Trophoblast cell (in vitro differentiated cells and primary cell): ENCODE results near the gene CRHBP.

Experiments
- DNase-seq, 2 donors: peaks; one replicate each; pipeline ENCODE4 v3.0.0-alpha.2; 2016
- H2AFZ ChIP-seq: 2 replicates; pipeline ENCODE4 v1.6.1; 2013; ENCODE audit warnings: low read length, moderate library complexity, mild to moderate bottlenecking; ENCODE audit not compliant: insufficient read depth, poor library complexity
- H2AK5ac ChIP-seq: 2 replicates; pipeline ENCODE4 v1.6.1; 2013; ENCODE audit warnings: mild to moderate bottlenecking, low read length
- H2BK120ac ChIP-seq: 2 replicates; pipeline ENCODE4 v1.6.1; 2013; ENCODE audit warnings: low read length, mild to moderate bottlenecking, moderate library complexity; ENCODE audit not compliant: insufficient read depth, poor library complexity
- H2BK12ac ChIP-seq: 2 replicates; pipeline ENCODE4 v1.6.1; 2013; ENCODE audit warnings: mild to moderate bottlenecking, low read length, moderate library complexity
- H2BK5ac ChIP-seq: 2 replicates; pipeline ENCODE4 v1.6.1; 2013; ENCODE audit warnings: low read length, low read depth, moderate library complexity, mild to moderate bottlenecking; ENCODE audit not compliant: poor library complexity
- H3K14ac ChIP-seq: 2 replicates; pipeline ENCODE4 v1.6.1; 2013; ENCODE audit warnings: mild to moderate bottlenecking, low read length
- H3K18ac ChIP-seq: 2 replicates; pipeline ENCODE4 v1.6.1; 2013; ENCODE audit warnings: mild to moderate bottlenecking, low read length
- H3K23ac ChIP-seq: 2 replicates; pipeline ENCODE4 v1.6.1; 2013; ENCODE audit warnings: low read length
- H3K27ac ChIP-seq: 2 replicates; pipeline ENCODE4 v1.5.1; 2013; ENCODE audit warnings: low read depth, mild to moderate bottlenecking, inconsistent platforms, low read length, moderate library complexity
- H3K27me3 ChIP-seq: 2 replicates; pipeline ENCODE4 v1.6.1; 2013; ENCODE audit warnings: inconsistent platforms, mild to moderate bottlenecking, low read length, moderate library complexity; ENCODE audit not compliant: insufficient read depth
- H3K36me3 ChIP-seq, 2 experiments: 1 replicate in 1 of 2; 2 replicates in 1 of 2; pipeline ENCODE4 v1.6.1; 2013; ENCODE audit warnings: low read length in 2 of 2, mild to moderate bottlenecking in 2 of 2, moderate library complexity in 1 of 2; ENCODE audit not compliant: insufficient read depth in 2 of 2, control insufficient read depth in 1 of 2
- H3K4ac ChIP-seq: 2 replicates; pipeline ENCODE4 v1.6.1; 2013; ENCODE audit warnings: low read depth, mild to moderate bottlenecking, low read length, moderate library complexity
- H3K4me1 ChIP-seq, 2 experiments: 1 replicate in 1 of 2; 2 replicates in 1 of 2; pipeline ENCODE4 v1.6.1; 2013; ENCODE audit warnings: low read length in 2 of 2, mild to moderate bottlenecking in 2 of 2, moderate library complexity in 1 of 2; ENCODE audit not compliant: insufficient read depth in 2 of 2, control insufficient read depth in 1 of 2
- H3K4me2 ChIP-seq: 2 replicates; pipeline ENCODE4 v1.6.1; 2013; ENCODE audit warnings: inconsistent platforms, mild to moderate bottlenecking, low read length, moderate library complexity
- H3K4me3 ChIP-seq: 2 replicates; pipeline ENCODE4 v1.5.1; 2013; ENCODE audit warnings: mild to moderate bottlenecking, low read depth, low read length, inconsistent platforms
- H3K79me1 ChIP-seq: one replicate; pipeline ENCODE4 v1.6.1; 2013; ENCODE audit warnings: low read length
- H3K79me2 ChIP-seq: 2 replicates; pipeline ENCODE4 v1.6.1; 2013; ENCODE audit warnings: low read length, mild to moderate bottlenecking; ENCODE audit not compliant: control insufficient read depth, insufficient read depth, poor library complexity
- H3K9ac ChIP-seq: 2 replicates; pipeline ENCODE4 v1.6.1; 2013; ENCODE audit warnings: mild to moderate bottlenecking, low read length
- H3K9me3 ChIP-seq: 2 replicates; pipeline ENCODE4 v1.6.1; 2013; ENCODE audit warnings: low read depth, mild to moderate bottlenecking, control low read depth, inconsistent platforms, low read length; ENCODE audit not compliant: insufficient read depth
- H4K12ac ChIP-seq: 2 replicates; pipeline ENCODE4 v1.6.1; 2013; ENCODE audit warnings: low read depth, mild to moderate bottlenecking, low read length, moderate library complexity
- H4K8ac ChIP-seq: 2 replicates; pipeline ENCODE4 v1.6.1; 2013; ENCODE audit warnings: low read depth, mild to moderate bottlenecking, low read length, moderate library complexity
- H4K91ac ChIP-seq: one replicate; pipeline ENCODE4 v1.6.1; 2013; ENCODE audit warnings: low read depth, mild to moderate bottlenecking, low read length, moderate library complexity
- WGBS: extraction: QIAGEN DNeasy Blood & Tissue Kit; methylation state at CpG from one replicate; pipeline ENCODE4 v1.1.7; 2013; ENCODE audit warnings: missing lambda C conversion rate; ENCODE audit not compliant: insufficient read length, insufficient coverage; ENCODE audit errors: extremely low coverage; 5-methylcytosine and 5-hydroxymethylcytosine counted together

CRHBP gene

GRCh38 chr5:77003246-77003645 is 50.4 kb downstream of the CRHBP start:
- Histone ChIP-seq H3K18ac (no peak overlapping the region), H3K23ac (no peak overlapping the region), H2BK5ac (no peak overlapping the region), H3K79me2 (no peaks in the 10 kb centered on the region), H3K36me3 (no peaks in the 10 kb centered on the region), H4K91ac (no peak overlapping the region), H2BK120ac (no peak overlapping the region), H3K4me1 (no peaks in the 10 kb centered on the region), H4K8ac (no peak overlapping the region), H3K4me2 (no peak overlapping the region), H3K14ac (no peak overlapping the region), H2AFZ (no peak overlapping the region), H3K9me3 (no peaks in the 10 kb centered on the region), H3K4me3 (no peak overlapping the region), H3K79me1 (no peaks in the 10 kb centered on the region), H3K27me3 (no peaks in the 10 kb centered on the region), H3K9ac (no peak overlapping the region), H3K4ac (no peak overlapping the region), H2BK12ac (no peak overlapping the region), H2AK5ac (no peak overlapping the region), H3K27ac (no peak overlapping the region), H4K12ac (no peak overlapping the region)
- no CpG with 5 or more reads among the region's 1 CpG for WGBS
- DNase-seq, result no peak

GRCh38 chr5:77006124-77006523 is 53.3 kb downstream of the CRHBP start:
- Histone ChIP-seq H3K18ac (no peak overlapping the region), H3K23ac (no peak overlapping the region), H4K8ac (no peak overlapping the region), H3K79me2 (no peaks in the 10 kb centered on the region), H3K4ac (no peak overlapping the region), H3K9me3 (no peaks in the 10 kb centered on the region), H3K4me3 (no peak overlapping the region), H3K4me2 (no peak overlapping the region), H3K9ac (no peak overlapping the region), H3K14ac (no peak overlapping the region), H2AFZ (no peak overlapping the region), H3K27me3 (no peaks in the 10 kb centered on the region), H4K91ac (no peak overlapping the region), H4K12ac (no peak overlapping the region), H2BK12ac (no peak overlapping the region), H3K79me1 (no peaks in the 10 kb centered on the region), H2BK5ac (no peak overlapping the region), H2AK5ac (no peak overlapping the region), H3K4me1 (no peaks in the 10 kb centered on the region), H2BK120ac (no peak overlapping the region), H3K36me3 (no peaks in the 10 kb centered on the region), H3K27ac (no peak overlapping the region)
- no peak for DNase-seq
- WGBS, result no CpG with 5 or more reads among the region's 2 CpGs

- H3K4me3 ChIP-seq, result no peak overlapping the region
- no peaks in the 10 kb centered on the region for H3K79me1 ChIP-seq
- H4K8ac ChIP-seq, result no peak overlapping the region
- H3K4me1 ChIP-seq, result no peaks in the 10 kb centered on the region
- H4K91ac ChIP-seq, result no peak overlapping the region
- H3K18ac ChIP-seq, result no peak overlapping the region
- H3K9ac ChIP-seq, result no peak overlapping the region
- H2AK5ac ChIP-seq, result no peak overlapping the region
- no peaks in the 10 kb centered on the region for H3K79me2 ChIP-seq
- WGBS, result no CpG with 5 or more reads among the region's 3 CpGs
- no peak overlapping the region for H3K14ac ChIP-seq
- no peak overlapping the region for H3K4me2 ChIP-seq
- no peak for DNase-seq
- no peak overlapping the region for H2BK120ac ChIP-seq
- H2AFZ ChIP-seq, result no peak overlapping the region
- no peaks in the 10 kb centered on the region for H3K9me3 ChIP-seq
- H3K4ac ChIP-seq, result no peak overlapping the region
- no peak overlapping the region for H3K27ac ChIP-seq
- no peaks in the 10 kb centered on the region for H3K27me3 ChIP-seq
- H2BK12ac ChIP-seq, result no peak overlapping the region
- no peaks in the 10 kb centered on the region for H3K36me3 ChIP-seq
- no peak overlapping the region for H3K23ac ChIP-seq
- no peak overlapping the region for H4K12ac ChIP-seq
- H2BK5ac ChIP-seq, result no peak overlapping the region
Observed at GRCh38 chr5:77008413-77008812, 55.6 kb downstream of the CRHBP start.

GRCh38 chr5:77010243-77010642 is 57.4 kb downstream of the CRHBP start:
- no peak overlapping the region for H3K4me3 ChIP-seq
- no peaks in the 10 kb centered on the region for H3K79me1 ChIP-seq

More at GRCh38 chr5:77010243-77010642, 57.4 kb downstream of the CRHBP start:
- Histone ChIP-seq H3K9me3 (no peaks in the 10 kb centered on the region), H2BK12ac (no peak overlapping the region), H4K91ac (no peak overlapping the region), H3K27me3 (no peaks in the 10 kb centered on the region), H2BK5ac (no peak overlapping the region), H3K18ac (no peak overlapping the region), H4K12ac (no peak overlapping the region), H3K36me3 (no peaks in the 10 kb centered on the region), H3K23ac (no peak overlapping the region), H2AK5ac (no peak overlapping the region), H2BK120ac (no peak overlapping the region), H3K9ac (no peak overlapping the region), H3K27ac (no peak overlapping the region), H3K4me2 (no peak overlapping the region), H3K14ac (no peak overlapping the region), H3K79me2 (no peaks in the 10 kb centered on the region), H3K4me1 (no peaks in the 10 kb centered on the region), H3K4ac (no peak overlapping the region), H2AFZ (no peak overlapping the region), H4K8ac (no peak overlapping the region)
- no CpG with 5 or more reads among the region's 5 CpGs for WGBS
- DNase-seq, result no peak
